Measurements from ENCODE around the gene CTIF. TPM values are rescaled to one million over a fixed set of nuclear protein-coding genes. Genes with fewer than 3 reads are reported as not detected.

Gene CTIF
- total RNA-seq, 1 donor from 2014 or later, result 60.0 TPM

GRCh38 chr18:48534364-48534763 is 4.5 kb upstream of the CTIF start:
- peaks cover 25% of the 10 kb centered on the region for H3K4me1 ChIP-seq
- DNase-seq, result no peak
- H3K9me3 ChIP-seq (replicated peaks), result no peaks in the 10 kb centered on the region
- no peaks in the 10 kb centered on the region for H3K36me3 ChIP-seq
- H3K27me3 ChIP-seq (ENCODE audit: low read depth), result no peaks in the 10 kb centered on the region
- no peak overlapping the region for H3K27ac ChIP-seq (replicated peaks)
- no peak for TF ChIP-seq CTCF (IDR thresholded peaks at IDR 0.05; ENCODE audit: borderline replicate concordance)
- intact Hi-C loops (cut with micrococcal nuclease), result no loop called here
- H3K4me3 ChIP-seq, result no peak overlapping the region

GRCh38 chr18:48535956-48536355 is 2.9 kb upstream of the CTIF start:
- Histone ChIP-seq H3K27me3 (ENCODE audit: low read depth) (no peaks in the 10 kb centered on the region), H3K4me3 (no peak overlapping the region), H3K36me3 (no peaks in the 10 kb centered on the region), H3K4me1 (peaks cover 30% of the 10 kb centered on the region), H3K27ac (replicated peaks) (no peak overlapping the region), H3K9me3 (replicated peaks) (no peaks in the 10 kb centered on the region)
- DNase-seq, result no peak
- intact Hi-C loops (cut with micrococcal nuclease), result no loop called here
- no peak for TF ChIP-seq CTCF (IDR thresholded peaks at IDR 0.05; ENCODE audit: borderline replicate concordance)

- Histone ChIP-seq H3K9me3 (replicated peaks) (no peaks in the 10 kb centered on the region), H3K36me3 (no peaks in the 10 kb centered on the region), H3K27me3 (ENCODE audit: low read depth) (no peaks in the 10 kb centered on the region), H3K4me1 (peaks cover 33% of the 10 kb centered on the region), H3K27ac (replicated peaks) (no peak overlapping the region), H3K4me3 (no peak overlapping the region)
- TF ChIP-seq CTCF (IDR thresholded peaks at IDR 0.05; ENCODE audit: borderline replicate concordance), result no peak
- no peak for DNase-seq
- intact Hi-C loops (cut with micrococcal nuclease), result no loop called here
Observed at GRCh38 chr18:48536516-48536915, 2.3 kb upstream of the CTIF start.

- Histone ChIP-seq H3K27ac (replicated peaks) (peak overlapping the region; percentile 96), H3K9me3 (replicated peaks) (no peaks in the 10 kb centered on the region), H3K4me3 (peak overlapping the region; percentile 97), H3K36me3 (no peaks in the 10 kb centered on the region), H3K4me1 (peaks cover 64% of the 10 kb centered on the region), H3K27me3 (ENCODE audit: low read depth) (no peaks in the 10 kb centered on the region)
- intact Hi-C loops (cut with micrococcal nuclease), result no loop called here
- no peak for TF ChIP-seq CTCF (IDR thresholded peaks at IDR 0.05; ENCODE audit: borderline replicate concordance)
- DNase-seq, result peak; percentile 34
Observed at GRCh38 chr18:48539406-48540250, 797 bp downstream of the CTIF start.

- Histone ChIP-seq H3K4me1 (peaks cover 73% of the 10 kb centered on the region), H3K27me3 (ENCODE audit: low read depth) (no peaks in the 10 kb centered on the region), H3K4me3 (peak overlapping the region; percentile 97), H3K27ac (replicated peaks) (peak overlapping the region; percentile 96), H3K9me3 (replicated peaks) (no peaks in the 10 kb centered on the region), H3K36me3 (no peaks in the 10 kb centered on the region)
- intact Hi-C loops (cut with micrococcal nuclease), result no loop called here
- TF ChIP-seq CTCF (IDR thresholded peaks at IDR 0.05; ENCODE audit: borderline replicate concordance), result peak; percentile 37
- peak; percentile 72 for DNase-seq
Observed at GRCh38 chr18:48540251-48541025, 1.6 kb downstream of the CTIF start.

Measured in left ventricle myocardium inferior (tissue), 1 donor.